MCF 10A (cell line): ENCODE data around the gene KCNH4. TPM values are rescaled to one million over a fixed set of nuclear protein-coding genes. Genes with fewer than 3 reads are reported as not detected.

Experiments used
- BruUV-seq: library from RNA; stranded (reverse); fragments of 400-500 nt; replicated peaks from 2 replicates; lab custom pipeline; 2021; lab: Mats Ljungman, UMichigan
- CTCF ChIA-PET: fragments of 300-600 bp; sonication (Branson Sonifier 250); formaldehyde crosslinking; extraction: SDS; loops from one replicate; lab custom pipeline; 2021; ENCODE audit warnings: antibody characterized with exemption, inconsistent platforms; lab: Yijun Ruan, JAX
- POLR2A ChIA-PET: fragments of 300-600, 350-650 bp; sonication (Branson Sonifier 250); formaldehyde crosslinking; extraction: SDS; loops from one replicate; lab custom pipeline; 2020; ENCODE audit warnings: antibody characterized with exemption, inconsistent platforms; lab: Yijun Ruan, JAX
- DNase-seq: peaks from one replicate; pipeline ENCODE4 v3.0.0-alpha.2; 2018; ENCODE audit not compliant: unreplicated experiment
- H3K27ac Mint-ChIP-seq: one replicate; pipeline ENCODE4 v1.8.0; 2022; ENCODE audit warnings: mild to moderate bottlenecking, low read depth, mixed read lengths; ENCODE audit not compliant: unreplicated experiment
- H3K27me3 Mint-ChIP-seq: one replicate; pipeline ENCODE4 v1.8.0; 2022; ENCODE audit warnings: mixed read lengths; ENCODE audit not compliant: insufficient read depth, unreplicated experiment
- H3K36me3 Mint-ChIP-seq: one replicate; pipeline ENCODE4 v1.8.0; 2022; ENCODE audit warnings: mild to moderate bottlenecking, moderate library complexity, mixed read lengths; ENCODE audit not compliant: insufficient read depth, unreplicated experiment
- H3K4me1 Mint-ChIP-seq: one replicate; pipeline ENCODE4 v1.8.0; 2022; ENCODE audit warnings: mixed read lengths; ENCODE audit not compliant: insufficient read depth, unreplicated experiment
- H3K4me3 Mint-ChIP-seq: one replicate; pipeline ENCODE4 v1.8.0; 2022; ENCODE audit warnings: mild to moderate bottlenecking, moderate library complexity, mixed read lengths; ENCODE audit not compliant: unreplicated experiment
- H3K9me3 Mint-ChIP-seq: one replicate; pipeline ENCODE4 v1.8.0; 2022; ENCODE audit warnings: mixed read lengths; ENCODE audit not compliant: unreplicated experiment
- CTCF ChIP-seq: fragments of 200-600 bp; IDR thresholded peaks from one replicate; pipeline ENCODE4 v1.8.0; 2022; ENCODE audit warnings: antibody characterized with exemption, mild to moderate bottlenecking; ENCODE audit not compliant: unreplicated experiment
- intact Hi-C: fragments of 100-400 bp; cut with micrococcal nuclease; formaldehyde crosslinking; loops from 2 replicates; pipeline ENCODE4 v1.14.1; 2022
- total RNA-seq: library from RNA; stranded (reverse); gene quantifications from 2 replicates; pipeline ENCODE4 v1.2.3, GENCODE V29; 2022

The KCNH4 gene
- total RNA-seq, 1 experiment from 2014 or later = not detected

- Mint-ChIP-seq H3K27me3 (no peaks in the 10 kb centered on the region), H3K9me3 (no peaks in the 10 kb centered on the region), H3K36me3 (peaks cover 38% of the 10 kb centered on the region), H3K27ac (no peak overlapping the region), H3K4me1 (peaks cover 6% of the 10 kb centered on the region), H3K4me3 (no peak overlapping the region)
- ChIA-PET CTCF (interaction anchor here (0.6 to 8.2 kb wide), 14 partner anchors 23 to 158 kb away, joined by 3 to 40 read pairs (median 4); partner anchors contain the start of gene NKIRAS2), POLR2A (interaction anchor here (1.0 to 2.4 kb wide), 2 partner anchors 37 to 150 kb away, joined by 3 to 12 read pairs; partner anchors contain the start of gene CNP)
- peak; percentile 87 for DNase-seq
- BruUV-seq = no TSS peak
- intact Hi-C loops = loop anchor here (1.0 to 5.0 kb wide), 4 partner anchors 50 to 380 kb away; no protein-coding TSS in a partner anchor
- TF ChIP-seq CTCF = peak; percentile 73
Observed at GRCh38 chr17:42116705-42117396, 64.1 kb downstream of the KCNH4 start.

- no peak overlapping the region for H3K4me3 Mint-ChIP-seq
- no peaks in the 10 kb centered on the region for H3K4me1 Mint-ChIP-seq
- H3K36me3 Mint-ChIP-seq = peaks cover 34% of the 10 kb centered on the region
- no TSS peak for BruUV-seq
- no peak for TF ChIP-seq CTCF
- intact Hi-C loops = no loop called here
- POLR2A ChIA-PET = interaction anchor here (1.0 to 3.0 kb wide), 3 partner anchors 97 to 309 kb away, joined by 3 to 17 read pairs (median 3); partner anchors contain the start of genes CAVIN1, CNP and DNAJC7
- no peak for DNase-seq
- peak overlapping the region; percentile 35 for H3K27ac Mint-ChIP-seq
- no peaks in the 10 kb centered on the region for H3K27me3 Mint-ChIP-seq
- no peaks in the 10 kb centered on the region for H3K9me3 Mint-ChIP-seq
- CTCF ChIA-PET = interaction anchor here (0.9 to 8.2 kb wide), 4 partner anchors 9 to 97 kb away, joined by 3 to 37 read pairs (median 16); partner anchors contain the start of gene DNAJC7
Observed at GRCh38 chr17:42114118-42114517, 66.8 kb downstream of the KCNH4 start.

GRCh38 chr17:42113293-42114069 is 67.5 kb downstream of the KCNH4 start:
- no peak overlapping the region for H3K4me3 Mint-ChIP-seq
- no peak for TF ChIP-seq CTCF
- no peaks in the 10 kb centered on the region for H3K27me3 Mint-ChIP-seq
- CTCF ChIA-PET = interaction anchor here (0.6 to 8.2 kb wide), 8 partner anchors 8 to 414 kb away, joined by 3 to 37 read pairs (median 4); partner anchors contain the start of genes CAVIN1 and DNAJC7
- BruUV-seq = TSS peak; percentile 71
- no peak for DNase-seq
- intact Hi-C loops = no loop called here
- POLR2A ChIA-PET = interaction anchor here (0.9 to 3.0 kb wide), 6 partner anchors 8 to 594 kb away, joined by 3 to 17 read pairs (median 3); partner anchors contain the start of gene CNP
- peaks cover 32% of the 10 kb centered on the region for H3K36me3 Mint-ChIP-seq
- no peaks in the 10 kb centered on the region for H3K4me1 Mint-ChIP-seq
- peak overlapping the region; percentile 35 for H3K27ac Mint-ChIP-seq
- no peaks in the 10 kb centered on the region for H3K9me3 Mint-ChIP-seq
